ENCODE measurements around the gene TMBIM6. TPM values are rescaled to one million over a fixed set of nuclear protein-coding genes. Genes with fewer than 3 reads are reported as not detected.

TMBIM6 gene
- total RNA-seq, 1 experiment from 2014 or later, result 402 TPM

DNA sequence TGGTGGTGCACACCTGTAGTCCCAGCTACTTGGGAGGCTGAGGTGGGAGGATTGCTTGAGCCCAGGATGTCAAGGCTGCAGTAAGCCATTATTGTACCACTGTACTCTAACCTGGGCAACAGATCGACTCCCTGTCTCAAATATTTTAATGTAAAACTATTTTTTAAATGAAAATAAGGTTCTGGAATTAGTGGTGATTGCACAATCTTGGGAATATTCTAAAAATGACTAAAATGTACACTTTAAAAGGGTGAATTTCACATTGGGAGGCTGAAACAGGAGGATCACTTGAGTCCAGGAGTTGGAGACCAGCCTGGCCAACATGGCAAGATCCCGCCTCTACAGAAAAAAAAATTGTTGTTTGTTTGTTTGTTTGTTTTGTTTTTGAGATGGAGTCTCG lies 12.9 kb upstream of the TMBIM6 start:
- H4K20me1 ChIP-seq (ENCODE audit: low read length), result no peaks in the 10 kb centered on the region
- no peaks in the 10 kb centered on the region for H3F3A ChIP-seq (ENCODE audit: low read length, unreplicated experiment)
- no peaks in the 10 kb centered on the region for H3K4me1 ChIP-seq (ENCODE audit: insufficient read depth, low read length)
- no peak overlapping the region for H3K9ac ChIP-seq (ENCODE audit: low read length)
- no peaks in the 10 kb centered on the region for H3K27me3 ChIP-seq (ENCODE audit: low read length)
- no peak overlapping the region for H3K27ac ChIP-seq (ENCODE audit: low read length)
- H3K9me3 ChIP-seq (ENCODE audit: low read length), result no peaks in the 10 kb centered on the region
- no peak for ATAC-seq
- ChIA-PET CTCF (no interaction called here), POLR2A (ENCODE audit: unreplicated experiment) (no interaction called here)
- no peak overlapping the region for H3K4me3 ChIP-seq (ENCODE audit: low read length)
- no peaks in the 10 kb centered on the region for H3K9me2 ChIP-seq (replicated peaks; ENCODE audit: low read length)
- DNase-seq, result no peak
- H3K79me2 ChIP-seq (ENCODE audit: low read length), result no peaks in the 10 kb centered on the region
- TF ChIP-seq EZH2phosphoT487 (IDR thresholded peaks at IDR 0.05; ENCODE audit: borderline replicate concordance, low read length) (no peak), EZH2 (IDR thresholded peaks at IDR 0.05; ENCODE audit: low read length, unreplicated experiment) (no peak)
- TF ChIP-seq, protein P1, sequence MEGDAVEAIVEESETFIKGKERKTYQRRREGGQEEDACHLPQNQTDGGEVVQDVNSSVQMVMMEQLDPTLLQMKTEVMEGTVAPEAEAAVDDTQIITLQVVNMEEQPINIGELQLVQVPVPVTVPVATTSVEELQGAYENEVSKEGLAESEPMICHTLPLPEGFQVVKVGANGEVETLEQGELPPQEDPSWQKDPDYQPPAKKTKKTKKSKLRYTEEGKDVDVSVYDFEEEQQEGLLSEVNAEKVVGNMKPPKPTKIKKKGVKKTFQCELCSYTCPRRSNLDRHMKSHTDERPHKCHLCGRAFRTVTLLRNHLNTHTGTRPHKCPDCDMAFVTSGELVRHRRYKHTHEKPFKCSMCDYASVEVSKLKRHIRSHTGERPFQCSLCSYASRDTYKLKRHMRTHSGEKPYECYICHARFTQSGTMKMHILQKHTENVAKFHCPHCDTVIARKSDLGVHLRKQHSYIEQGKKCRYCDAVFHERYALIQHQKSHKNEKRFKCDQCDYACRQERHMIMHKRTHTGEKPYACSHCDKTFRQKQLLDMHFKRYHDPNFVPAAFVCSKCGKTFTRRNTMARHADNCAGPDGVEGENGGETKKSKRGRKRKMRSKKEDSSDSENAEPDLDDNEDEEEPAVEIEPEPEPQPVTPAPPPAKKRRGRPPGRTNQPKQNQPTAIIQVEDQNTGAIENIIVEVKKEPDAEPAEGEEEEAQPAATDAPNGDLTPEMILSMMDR (conservative IDR thresholded peaks at IDR 0.05; ENCODE audit: low read depth, low read length), result no peak
- H2AFZ ChIP-seq (ENCODE audit: low read length), result no peak overlapping the region
- H3K36me3 ChIP-seq (ENCODE audit: low read depth, low read length), result no peaks in the 10 kb centered on the region
- H3K4me2 ChIP-seq (ENCODE audit: low read length), result no peak overlapping the region
- BruUV-seq (replicated peaks), result no TSS peak
- intact Hi-C loops (cut with micrococcal nuclease), result no loop called here

DNA sequence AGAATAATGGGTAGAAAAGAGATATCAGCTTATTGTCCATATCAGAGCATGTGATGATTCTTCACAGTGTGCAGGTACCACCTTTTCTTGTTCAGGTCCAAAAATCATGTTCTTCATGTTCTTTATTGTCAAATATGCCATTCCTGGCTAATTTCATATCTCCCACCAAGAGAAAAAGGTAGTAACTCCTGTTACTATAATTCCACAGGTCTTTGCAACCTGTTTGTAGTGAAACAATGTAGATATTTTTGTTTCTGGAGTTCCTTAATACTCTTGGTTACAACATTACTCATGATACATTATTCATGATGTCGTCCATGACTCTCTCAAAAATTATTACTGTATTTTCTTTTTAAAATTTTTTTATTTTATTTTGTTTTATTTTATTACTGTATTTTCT lies 11.3 kb upstream of the TMBIM6 start:
- Histone ChIP-seq H3K9ac (ENCODE audit: low read length) (no peak overlapping the region), H3K4me1 (ENCODE audit: insufficient read depth, low read length) (no peaks in the 10 kb centered on the region), H4K20me1 (ENCODE audit: low read length) (no peaks in the 10 kb centered on the region), H3K4me3 (ENCODE audit: low read length) (no peak overlapping the region), H3K4me2 (ENCODE audit: low read length) (no peak overlapping the region), H3K27ac (ENCODE audit: low read length) (no peak overlapping the region), H3K36me3 (ENCODE audit: low read depth, low read length) (no peaks in the 10 kb centered on the region), H2AFZ (ENCODE audit: low read length) (no peak overlapping the region), H3K9me3 (ENCODE audit: low read length) (no peaks in the 10 kb centered on the region), H3K79me2 (ENCODE audit: low read length) (no peaks in the 10 kb centered on the region), H3F3A (ENCODE audit: low read length, unreplicated experiment) (no peaks in the 10 kb centered on the region), H3K27me3 (ENCODE audit: low read length) (no peaks in the 10 kb centered on the region), H3K9me2 (replicated peaks; ENCODE audit: low read length) (no peaks in the 10 kb centered on the region)
- ChIA-PET CTCF (no interaction called here), POLR2A (ENCODE audit: unreplicated experiment) (no interaction called here)
- DNase-seq (no peak), ATAC-seq (no peak)
- BruUV-seq (replicated peaks), result no TSS peak
- intact Hi-C loops (cut with micrococcal nuclease), result no loop called here
- no peak for TF ChIP-seq EZH2phosphoT487 (IDR thresholded peaks at IDR 0.05; ENCODE audit: borderline replicate concordance, low read length)
- TF ChIP-seq EZH2 (IDR thresholded peaks at IDR 0.05; ENCODE audit: low read length, unreplicated experiment), result no peak
- TF ChIP-seq, protein P1 (conservative IDR thresholded peaks at IDR 0.05; ENCODE audit: low read depth, low read length), result no peak

DNA sequence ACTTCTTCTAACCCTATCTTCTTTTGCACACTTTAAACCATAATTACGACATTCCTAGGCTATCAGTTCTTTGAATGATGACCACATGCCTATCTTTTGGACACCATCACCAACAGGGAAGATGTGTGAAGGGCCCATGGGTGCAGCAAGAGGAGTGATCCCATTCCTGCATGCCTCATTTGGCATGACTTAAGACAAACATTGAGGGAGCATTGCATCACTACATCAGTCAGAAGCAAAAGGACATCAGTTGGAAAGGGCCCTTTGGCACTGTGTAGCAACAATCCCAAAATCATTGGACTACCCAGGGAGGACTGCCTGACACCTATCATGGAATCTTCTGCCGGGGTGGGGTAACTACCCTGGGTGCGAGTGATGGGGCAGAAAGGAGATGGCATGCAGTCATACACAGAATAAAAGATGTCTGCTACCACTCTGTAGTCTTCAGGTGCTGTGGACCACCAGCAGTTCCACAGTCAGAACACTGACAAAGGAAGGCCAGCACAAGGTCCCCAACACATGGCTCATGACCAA lies 10.7 kb upstream of the TMBIM6 start:
- intact Hi-C loops (cut with micrococcal nuclease), result no loop called here
- Histone ChIP-seq H3K4me2 (ENCODE audit: low read length) (no peak overlapping the region), H3K9me2 (replicated peaks; ENCODE audit: low read length) (no peaks in the 10 kb centered on the region), H3F3A (ENCODE audit: low read length, unreplicated experiment) (no peaks in the 10 kb centered on the region), H3K79me2 (ENCODE audit: low read length) (no peaks in the 10 kb centered on the region), H3K27me3 (ENCODE audit: low read length) (no peaks in the 10 kb centered on the region), H3K36me3 (ENCODE audit: low read depth, low read length) (no peaks in the 10 kb centered on the region), H4K20me1 (ENCODE audit: low read length) (no peaks in the 10 kb centered on the region), H3K27ac (ENCODE audit: low read length) (no peak overlapping the region), H3K9me3 (ENCODE audit: low read length) (no peaks in the 10 kb centered on the region), H3K4me1 (ENCODE audit: insufficient read depth, low read length) (no peaks in the 10 kb centered on the region), H3K4me3 (ENCODE audit: low read length) (no peak overlapping the region), H3K9ac (ENCODE audit: low read length) (no peak overlapping the region), H2AFZ (ENCODE audit: low read length) (no peak overlapping the region)
- no TSS peak for BruUV-seq (replicated peaks)
- ATAC-seq, result peak; percentile 29; the same call in 1 of the 2 replicates
- peak; percentile 16 for DNase-seq
- TF ChIP-seq EZH2phosphoT487 (IDR thresholded peaks at IDR 0.05; ENCODE audit: borderline replicate concordance, low read length) (no peak), EZH2 (IDR thresholded peaks at IDR 0.05; ENCODE audit: low read length, unreplicated experiment) (no peak)
- TF ChIP-seq, protein P1 (conservative IDR thresholded peaks at IDR 0.05; ENCODE audit: low read depth, low read length), result no peak
- ChIA-PET POLR2A (ENCODE audit: unreplicated experiment) (no interaction called here), CTCF (no interaction called here)

Data from PC-3 (cell line).